GM18951 (cell line): ENCODE data around the gene ADAM12.

Experiments
- POLR2A ChIP-seq: IDR thresholded peaks from 4 replicates; pipeline ENCODE4 v1.6.1; 2011; ENCODE audit warnings: mild to moderate bottlenecking; ENCODE audit not compliant: insufficient read length, insufficient read depth; ENCODE audit errors: extremely low read depth
- in situ Hi-C: fragments of 300-500 bp; cut with MboI; formaldehyde crosslinking; loops from one replicate; pipeline ENCODE4 v1.12.0; 2022; ENCODE audit warnings: low sequenced_read_pairs, mixed read lengths, inconsistent platforms; ENCODE audit not compliant: unreplicated experiment

The ADAM12 gene

GRCh38 chr10:126021833-126022500, 366.3 kb downstream of the ADAM12 start:
- TF ChIP-seq POLR2A, result no peak
- in situ Hi-C loops, result no loop called here

GRCh38 chr10:126017961-126018560, 370.2 kb downstream of the ADAM12 start:
- in situ Hi-C loops, result no loop called here
- TF ChIP-seq POLR2A, result no peak

GRCh38 chr10:126016882-126017281, 371.4 kb downstream of the ADAM12 start:
- TF ChIP-seq POLR2A, result no peak
- in situ Hi-C loops, result no loop called here

GRCh38 chr10:126016156-126016805, 372.0 kb downstream of the ADAM12 start:
- in situ Hi-C loops, result no loop called here
- TF ChIP-seq POLR2A, result no peak

- in situ Hi-C loops, result no loop called here
- TF ChIP-seq POLR2A, result no peak
These were observed 372.9 kb downstream of the ADAM12 start for GRCh38 chr10:126015413-126015812.

GRCh38 chr10:126014309-126014708, 374.0 kb downstream of the ADAM12 start:
- no peak for TF ChIP-seq POLR2A
- in situ Hi-C loops, result no loop called here

GRCh38 chr10:126013489-126014281, 374.6 kb downstream of the ADAM12 start:
- in situ Hi-C loops, result no loop called here
- TF ChIP-seq POLR2A, result no peak

GRCh38 chr10:126012485-126012884, 375.8 kb downstream of the ADAM12 start:
- in situ Hi-C loops, result no loop called here
- TF ChIP-seq POLR2A, result no peak

- TF ChIP-seq POLR2A, result no peak
- in situ Hi-C loops, result no loop called here
These were observed 376.3 kb downstream of the ADAM12 start for GRCh38 chr10:126011995-126012394.

- no peak for TF ChIP-seq POLR2A
- in situ Hi-C loops, result no loop called here
These were observed 378.6 kb downstream of the ADAM12 start for GRCh38 chr10:126009650-126010049.

- no peak for TF ChIP-seq POLR2A
- in situ Hi-C loops, result no loop called here
These were observed 381.4 kb downstream of the ADAM12 start for GRCh38 chr10:126006906-126007305.

GRCh38 chr10:126006264-126006663, 382.0 kb downstream of the ADAM12 start:
- in situ Hi-C loops, result no loop called here
- no peak for TF ChIP-seq POLR2A

GRCh38 chr10:126004752-126005151, 383.5 kb downstream of the ADAM12 start:
- in situ Hi-C loops, result no loop called here
- no peak for TF ChIP-seq POLR2A
